Measurements from ENCODE around the gene RAX2. TPM values are rescaled to one million over a fixed set of nuclear protein-coding genes. Genes with fewer than 3 reads are reported as not detected.

RAX2 gene
- total and polyA plus RNA-seq, 9 of the 15 experiments (the other 6 are each of a cell fraction or from before 2014, with no cell fraction given) = not detected

- TF ChIP-seq CUX1 (CRISPR knock-in tag; IDR thresholded peaks at IDR 0.05) (no peak), ZNF449 (CRISPR knock-in tag; IDR thresholded peaks at IDR 0.05) (no peak), CTCF (IDR thresholded peaks at IDR 0.05 in 2 of 3, conservative IDR thresholded peaks at IDR 0.05 in 1 of 3; ENCODE audit: insufficient read depth in 2 of 3, low read depth in 1 of 3, low read length in 3 of 3) (no peak), ADNP (tag; IDR thresholded peaks at IDR 0.05) (no peak), ARID1B (IDR thresholded peaks at IDR 0.05) (no peak), THAP12 (CRISPR knock-in tag; IDR thresholded peaks at IDR 0.05) (no peak), KAT7 (CRISPR knock-in tag; IDR thresholded peaks at IDR 0.05; ENCODE audit: borderline replicate concordance) (no peak), GABPB1 (CRISPR knock-in tag; IDR thresholded peaks at IDR 0.05) (no peak), ZEB2 (IDR thresholded peaks at IDR 0.05) (no peak), TAF15 (IDR thresholded peaks at IDR 0.05; ENCODE audit: low read depth, low read length) (no peak), FIP1L1 (IDR thresholded peaks at IDR 0.05; ENCODE audit: low read depth, low read length, poor library complexity, severe bottlenecking) (no peak), POLR2A (conservative IDR thresholded peaks at IDR 0.05) (no peak), HDGF (IDR thresholded peaks at IDR 0.05) (no peak), MEF2D (tag; conservative IDR thresholded peaks at IDR 0.05; ENCODE audit: low read depth) (no peak), PPARD (CRISPR knock-in tag; IDR thresholded peaks at IDR 0.05) (no peak), CREBBP (IDR thresholded peaks at IDR 0.05; ENCODE audit: low read depth, low read length) (no peak), NCOA1 (IDR thresholded peaks at IDR 0.05; ENCODE audit: low read depth) (no peak), ILF3 (IDR thresholded peaks at IDR 0.05; ENCODE audit: borderline replicate concordance) (0 out of 2 replicates have a peak, but pooled peaks have one; percentile 3), RBBP5 (IDR thresholded peaks at IDR 0.05; ENCODE audit: borderline replicate concordance, insufficient read depth, low read length, poor library complexity, severe bottlenecking) (no peak), SREBF1 (IDR thresholded peaks at IDR 0.05; ENCODE audit: borderline replicate concordance, low read depth, low read length) (no peak)
Observed at GRCh38 chr19:3762130-3762473, 9.9 kb downstream of the RAX2 start (continued).

All from K562 (cell line).